HEK293T (cell line): Measurements from ENCODE around the gene TPD52L3.

Source experiments
- ARNT ChIP-seq: fragments of 450-650 bp; IDR thresholded peaks from 2 replicates; pipeline ENCODE4 v1.6.1; 2017; ENCODE audit warnings: mild to moderate bottlenecking
- BHLHE40 ChIP-seq: fragments of 450-650 bp; IDR thresholded peaks from 2 replicates; pipeline ENCODE4 v1.6.1; 2016; ENCODE audit warnings: mild to moderate bottlenecking, moderate library complexity, borderline replicate concordance
- CTBP1 ChIP-seq: fragments of 450-650 bp; IDR thresholded peaks from 2 replicates; pipeline ENCODE4 v1.6.1; 2016; ENCODE audit warnings: borderline replicate concordance
- ELF4 ChIP-seq: fragments of 450-650 bp; IDR thresholded peaks from 2 replicates; pipeline ENCODE4 v1.6.1; 2017; ENCODE audit warnings: antibody characterized with exemption
- FOXA1 ChIP-seq: fragments of 450-650 bp; IDR thresholded peaks from 2 replicates; pipeline ENCODE4 v1.6.1; 2016; ENCODE audit warnings: mild to moderate bottlenecking
- FOXK2 ChIP-seq: fragments of 450-650 bp; IDR thresholded peaks from 2 replicates; pipeline ENCODE4 v1.6.1; 2016; ENCODE audit warnings: mild to moderate bottlenecking
- FOXM1 ChIP-seq: fragments of 450-650 bp; IDR thresholded peaks from 2 replicates; pipeline ENCODE4 v1.6.1; 2017; ENCODE audit warnings: mild to moderate bottlenecking, borderline replicate concordance
- HDGF ChIP-seq: fragments of 450-650 bp; IDR thresholded peaks from 2 replicates; pipeline ENCODE4 v1.6.1; 2017; ENCODE audit warnings: antibody characterized with exemption, borderline replicate concordance
- LEF1 ChIP-seq: fragments of 450-650 bp; IDR thresholded peaks from 2 replicates; pipeline ENCODE4 v1.6.1; 2017; ENCODE audit warnings: mild to moderate bottlenecking, borderline replicate concordance
- PKNOX1 ChIP-seq: fragments of 450-650 bp; IDR thresholded peaks from 2 replicates; pipeline ENCODE4 v1.6.1; 2016
- SP1 ChIP-seq: fragments of 450-650 bp; IDR thresholded peaks from 2 replicates; pipeline ENCODE4 v1.6.1; 2017
- TARDBP ChIP-seq: fragments of 450-650 bp; IDR thresholded peaks from 2 replicates; pipeline ENCODE4 v1.6.1; 2016
- ZNF384 ChIP-seq: fragments of 450-650 bp; IDR thresholded peaks from 2 replicates; pipeline ENCODE4 v1.6.1; 2016

GRCh38 chr9:6334305-6334704 is 6.1 kb downstream of the TPD52L3 start:
- TF ChIP-seq FOXK2 (no peak), BHLHE40 (no peak), CTBP1 (no peak), FOXA1 (no peak), SP1 (no peak), HDGF (no peak), FOXM1 (no peak), LEF1 (no peak), ARNT (no peak), PKNOX1 (no peak), ELF4 (no peak), ZNF384 (no peak), TARDBP (no peak)
